GM10847 (cell line): ENCODE measurements around the gene FBXW12.

Experiments
- POLR2A ChIP-seq: IDR thresholded peaks from 2 replicates; pipeline ENCODE4 v1.6.1; 2011; ENCODE audit not compliant: insufficient read length; ENCODE audit errors: extremely low read depth

FBXW12 gene

DNA sequence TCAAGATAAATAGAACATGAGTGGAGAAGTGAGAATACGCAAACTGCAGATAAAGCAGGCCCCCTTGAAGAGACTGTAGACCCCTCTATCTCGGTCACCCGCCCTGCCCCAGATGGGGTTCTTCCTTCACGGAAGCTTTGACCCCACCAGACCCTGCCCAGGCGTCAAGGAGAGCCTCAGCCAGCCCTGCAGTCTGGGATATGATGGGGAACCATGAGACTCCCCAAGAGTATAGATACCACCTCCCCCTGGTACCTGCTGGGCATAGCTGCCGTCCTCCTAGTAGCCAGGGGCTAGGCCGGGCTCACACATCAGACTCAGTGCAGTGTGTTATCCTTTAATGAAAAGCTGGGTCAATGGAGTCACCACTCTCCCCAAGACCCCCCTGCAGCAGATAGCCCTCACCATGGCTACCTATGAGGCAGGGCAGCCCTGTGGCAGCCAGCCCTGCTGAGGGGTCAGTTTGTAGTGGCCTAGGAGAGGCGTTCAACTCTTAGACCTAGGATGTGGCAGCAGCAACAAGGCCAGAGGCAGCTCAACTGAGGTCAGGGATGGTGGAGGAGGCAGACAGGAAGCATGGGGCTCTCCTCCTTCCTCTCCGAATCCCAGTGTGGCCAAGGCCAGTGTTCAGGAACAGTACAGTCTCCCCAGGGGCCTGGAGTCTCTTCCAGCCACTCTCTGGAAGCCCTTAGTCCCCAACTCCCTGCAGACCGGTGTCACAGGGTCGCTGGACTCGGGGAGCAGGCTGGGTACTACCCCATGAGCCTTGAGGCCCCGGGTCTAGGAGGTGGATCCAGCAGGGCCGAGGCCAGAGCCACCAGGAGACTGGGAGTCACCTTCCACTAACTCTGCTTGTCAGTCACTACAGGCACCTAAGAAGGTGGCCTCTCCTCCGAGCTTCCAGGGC is 31.8 kb downstream of the FBXW12 start:
- no peak for TF ChIP-seq POLR2A

- no peak for TF ChIP-seq POLR2A
These were observed 32.7 kb downstream of the FBXW12 start for GRCh38 chr3:48404440-48405342.

DNA sequence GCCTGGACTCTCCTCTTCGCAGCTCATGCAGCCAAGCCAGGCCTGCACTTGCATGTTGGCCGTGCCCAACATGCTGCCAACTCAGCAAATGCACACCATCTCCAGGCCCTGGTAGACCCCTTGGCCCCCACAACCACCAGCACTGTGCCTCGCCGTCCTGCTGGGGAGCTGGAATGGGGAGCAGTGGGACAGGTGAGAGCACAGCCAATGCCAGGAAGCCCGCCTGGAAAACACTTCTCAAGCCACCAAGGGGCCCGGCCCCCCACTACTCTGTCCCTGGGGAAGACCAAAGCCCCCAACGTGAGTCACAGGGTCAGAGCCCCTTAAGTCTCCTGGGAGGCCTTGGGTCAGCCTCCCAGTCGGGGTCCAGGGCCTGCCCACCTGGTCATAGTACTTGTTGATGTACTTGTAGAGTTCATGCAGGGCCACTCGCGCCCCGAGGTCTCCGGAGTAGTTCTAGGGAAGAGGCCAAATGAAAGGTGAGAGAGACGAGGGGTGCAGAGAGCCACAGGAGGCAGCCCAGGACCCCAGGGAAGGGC is 33.4 kb downstream of the FBXW12 start:
- no peak for TF ChIP-seq POLR2A

DNA sequence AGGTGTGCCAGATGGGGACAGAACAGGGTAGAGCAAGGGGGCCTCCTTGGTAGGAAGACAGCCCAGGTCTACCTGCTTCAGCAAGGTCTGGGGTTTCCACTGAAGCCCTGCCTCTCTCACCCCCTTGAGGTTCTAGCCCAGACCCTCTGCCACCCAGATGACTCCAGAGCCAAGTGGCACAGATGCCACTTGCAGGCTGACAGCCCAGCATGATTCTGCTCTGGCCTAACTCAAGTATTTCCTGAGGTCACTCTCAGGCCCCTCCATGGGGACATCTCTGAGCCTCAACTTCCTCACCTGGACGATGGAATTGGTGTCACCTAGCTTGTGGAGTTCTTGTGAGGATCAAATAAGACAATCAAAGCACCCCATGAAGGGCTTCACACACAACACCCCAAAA is 34.0 kb downstream of the FBXW12 start:
- TF ChIP-seq POLR2A: no peak

- TF ChIP-seq POLR2A: no peak
These were observed 34.7 kb downstream of the FBXW12 start for GRCh38 chr3:48406443-48407431.

GRCh38 chr3:48407542-48408099 is 35.6 kb downstream of the FBXW12 start:
- no peak for TF ChIP-seq POLR2A

DNA sequence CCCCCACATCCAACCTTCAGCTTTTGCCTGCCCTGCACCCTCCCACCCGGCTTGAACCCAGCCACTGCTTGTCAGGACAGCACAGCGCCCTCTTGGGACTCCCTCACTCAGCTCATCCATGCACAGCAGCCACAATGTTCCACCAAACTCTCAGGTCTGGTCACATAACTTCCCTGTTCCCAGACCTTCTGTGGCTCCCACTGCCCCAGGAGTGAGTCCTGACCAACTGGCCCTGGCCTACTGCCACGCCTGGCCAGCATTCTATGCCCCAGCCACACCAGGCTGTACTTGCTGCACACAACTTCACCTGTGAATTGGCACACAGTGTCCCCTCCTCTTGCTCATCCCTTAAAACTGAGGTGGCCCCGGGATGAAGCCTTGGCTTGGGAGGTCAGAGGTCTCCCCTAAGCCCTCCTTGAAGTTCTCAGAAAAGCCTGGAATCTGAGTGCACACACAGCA is 36.8 kb downstream of the FBXW12 start:
- no peak for TF ChIP-seq POLR2A

- no peak for TF ChIP-seq POLR2A
These were observed 37.5 kb downstream of the FBXW12 start for GRCh38 chr3:48409291-48410201.

DNA sequence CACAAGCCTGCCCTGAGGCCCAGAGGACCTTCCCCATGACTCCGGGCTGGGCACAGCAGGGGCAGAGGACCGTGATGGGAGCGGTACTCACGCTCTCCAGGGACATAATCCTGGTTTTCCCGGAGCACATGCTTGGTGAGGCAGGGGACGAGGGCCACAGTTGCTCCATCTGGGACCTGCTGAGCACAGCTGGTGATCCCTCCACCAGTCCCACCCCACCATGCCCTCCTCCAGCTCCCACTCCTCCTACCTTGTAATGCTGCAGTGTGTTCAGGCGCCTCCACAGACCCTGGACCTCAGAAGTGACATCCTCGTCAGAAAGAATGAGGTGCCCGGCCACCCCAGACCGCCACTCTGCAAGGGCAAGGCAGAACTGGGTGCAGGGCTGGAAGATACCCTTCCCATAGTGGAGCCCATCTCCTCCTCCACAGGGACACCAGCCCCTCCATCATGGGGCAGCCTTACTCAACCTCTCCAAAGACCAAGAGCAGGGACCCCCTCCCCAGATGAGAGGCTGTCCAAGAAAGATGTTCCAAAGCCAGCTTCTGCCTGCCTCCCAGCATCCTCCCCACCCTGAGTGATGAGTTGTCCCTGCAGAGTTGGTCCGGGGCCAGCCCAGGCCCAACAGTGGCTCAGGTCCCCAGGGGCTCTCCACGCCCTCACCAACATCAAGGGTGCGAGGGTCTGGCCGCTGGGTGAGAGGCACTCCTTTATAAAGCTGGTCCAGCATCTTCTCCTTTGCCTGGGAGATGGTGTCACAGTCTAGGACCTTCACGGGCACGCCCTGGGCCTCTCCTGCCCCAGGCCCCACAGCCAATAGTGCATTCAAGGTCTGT is 38.4 kb downstream of the FBXW12 start:
- TF ChIP-seq POLR2A: no peak

- no peak for TF ChIP-seq POLR2A
These were observed 39.1 kb downstream of the FBXW12 start for GRCh38 chr3:48411041-48411588.

DNA sequence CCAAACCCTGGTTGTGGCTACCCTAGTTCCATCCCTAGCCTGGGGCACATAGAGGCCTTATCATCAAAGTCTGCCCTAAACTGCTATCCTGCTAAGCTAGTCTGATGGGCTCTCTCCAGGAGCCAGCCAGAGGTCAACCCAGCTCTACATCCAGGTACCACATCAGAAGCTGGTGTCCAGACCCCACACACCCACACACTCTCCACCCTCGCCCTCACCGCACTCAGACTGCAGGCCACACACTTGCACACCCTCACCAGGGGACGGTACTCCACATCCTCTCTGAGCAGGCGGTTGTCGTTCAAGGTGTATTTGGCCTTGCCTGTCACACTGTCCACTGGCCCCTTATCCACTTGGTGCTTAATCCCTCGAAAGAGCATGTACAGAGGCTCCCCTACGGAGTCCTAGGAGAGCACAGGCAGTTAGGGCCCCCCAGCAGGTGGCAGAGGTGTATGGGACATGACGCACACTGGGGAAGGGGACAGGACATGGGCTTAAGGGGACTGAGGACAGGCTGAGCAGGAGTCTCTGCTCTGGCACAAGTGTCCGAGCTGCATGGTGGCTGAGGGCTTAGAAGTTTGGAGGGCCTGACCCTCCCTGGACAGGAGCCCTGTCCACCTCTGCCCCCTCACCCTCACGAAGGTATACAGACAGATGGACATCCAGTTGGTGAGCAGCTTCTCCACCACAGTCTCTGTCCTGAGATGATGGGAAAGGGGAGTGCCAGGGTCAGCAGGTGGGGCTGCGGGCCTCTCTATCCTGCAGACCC is 39.8 kb downstream of the FBXW12 start:
- TF ChIP-seq POLR2A: no peak
